ENCODE results near the gene TMEM156. TPM values are rescaled to one million over a fixed set of nuclear protein-coding genes. Genes with fewer than 3 reads are reported as not detected.

TMEM156 gene
- total RNA-seq, 4 donors from 2014 or later = 0.70 to 14.9 (median 0.94) TPM; not detected in 1

GRCh38 chr4:38921151-38921550 is 111.1 kb downstream of the TMEM156 start:
- peaks cover 0 to 64% (median 0%) of the 10 kb centered on the region in 3 donors for H3K36me3 ChIP-seq
- H3K9me3 ChIP-seq = no peaks in the 10 kb centered on the region
- no peak for TF ChIP-seq POLR2A (IDR thresholded peaks at IDR 0.05)
- TF ChIP-seq CTCF (IDR thresholded peaks at IDR 0.05) = no peak
- DNase-seq = no peak
- no peaks in the 10 kb centered on the region for H3K4me1 ChIP-seq
- H3K4me3 ChIP-seq = no peak overlapping the region
- H3K27me3 ChIP-seq = no peaks in the 10 kb centered on the region
- no peak overlapping the region for H3K27ac ChIP-seq

GRCh38 chr4:38920677-38921076 is 111.5 kb downstream of the TMEM156 start:
- TF ChIP-seq POLR2A (IDR thresholded peaks at IDR 0.05) = no peak
- no peak for TF ChIP-seq CTCF (IDR thresholded peaks at IDR 0.05)
- H3K27ac ChIP-seq = no peak overlapping the region
- DNase-seq = no peak
- peaks cover 0 to 69% (median 0%) of the 10 kb centered on the region in 3 donors for H3K36me3 ChIP-seq
- H3K27me3 ChIP-seq = no peaks in the 10 kb centered on the region
- H3K9me3 ChIP-seq = no peaks in the 10 kb centered on the region
- no peak overlapping the region for H3K4me3 ChIP-seq
- no peaks in the 10 kb centered on the region for H3K4me1 ChIP-seq

GRCh38 chr4:38920186-38920585 is 112.0 kb downstream of the TMEM156 start:
- no peak for DNase-seq
- Histone ChIP-seq H3K27ac (no peak overlapping the region), H3K27me3 (no peaks in the 10 kb centered on the region), H3K4me1 (no peaks in the 10 kb centered on the region), H3K36me3 (peaks cover 0 to 74% (median 0%) of the 10 kb centered on the region in 3 donors), H3K9me3 (no peaks in the 10 kb centered on the region), H3K4me3 (no peak overlapping the region)
- TF ChIP-seq CTCF (IDR thresholded peaks at IDR 0.05) (no peak), POLR2A (IDR thresholded peaks at IDR 0.05) (no peak)

- H3K4me3 ChIP-seq = no peak overlapping the region
- H3K9me3 ChIP-seq = no peaks in the 10 kb centered on the region
- TF ChIP-seq CTCF (IDR thresholded peaks at IDR 0.05) (no peak), POLR2A (IDR thresholded peaks at IDR 0.05) (no peak)
- H3K4me1 ChIP-seq = no peaks in the 10 kb centered on the region
- no peaks in the 10 kb centered on the region for H3K27me3 ChIP-seq
- no peak overlapping the region for H3K27ac ChIP-seq
- DNase-seq = no peak
- peaks cover 0 to 79% (median 0%) of the 10 kb centered on the region in 3 donors for H3K36me3 ChIP-seq
Observed at GRCh38 chr4:38919494-38919893, 112.7 kb downstream of the TMEM156 start.

- H3K9me3 ChIP-seq = no peaks in the 10 kb centered on the region
- no peak overlapping the region for H3K27ac ChIP-seq
- TF ChIP-seq POLR2A (IDR thresholded peaks at IDR 0.05) (no peak), CTCF (IDR thresholded peaks at IDR 0.05) (no peak)
- no peaks in the 10 kb centered on the region for H3K4me1 ChIP-seq
- peaks cover 0 to 81% (median 0%) of the 10 kb centered on the region in 3 donors for H3K36me3 ChIP-seq
- H3K27me3 ChIP-seq = no peaks in the 10 kb centered on the region
- H3K4me3 ChIP-seq = no peak overlapping the region
- no peak for DNase-seq
Observed at GRCh38 chr4:38917481-38918025, 114.7 kb downstream of the TMEM156 start.

Other genes starting within 250 kb of the TMEM156 start
- 10 to 100 TPM in 1 of 4 donors, 1 to 10 TPM in 1, not detected in 2; 2.0 to 37.1 TPM for gene TLR10, start 249.4 kb downstream of the TMEM156 start, total RNA-seq
- 10 to 100 TPM in 2 of 4 donors, 1 to 10 TPM in 2; 2.3 to 33.8 (median 8.5) TPM for gene TLR1, start 227.6 kb downstream of the TMEM156 start, total RNA-seq
- gene TLR6, start 175.6 kb downstream of the TMEM156 start, total RNA-seq = 10 to 100 TPM in 1 of 4 donors, 1 to 10 TPM in 3; 1.5 to 14.9 (median 2.3) TPM
- gene FAM114A1, start 164.6 kb downstream of the TMEM156 start, total RNA-seq = 100 to 1,000 TPM in 1 of 4 donors, 10 to 100 TPM in 3; 52.2 to 106 (median 69.0) TPM
- gene KLHL5, start 29.8 kb upstream of the TMEM156 start, total RNA-seq = 10 to 100 TPM in 3 of 4 donors, 1 to 10 TPM in 1; 7.2 to 41.3 (median 12.1) TPM
- 100 to 1,000 TPM in 1 of 4 donors, 10 to 100 TPM in 3; 11.0 to 144 (median 23.2) TPM for gene WDR19, start 150.1 kb upstream of the TMEM156 start, total RNA-seq

All from Peyer's patch (tissue), 4 donors.